Smooth muscle cell (in vitro differentiated cells): Measurements from ENCODE around the gene RABGAP1L. TPM values are rescaled to one million over a fixed set of nuclear protein-coding genes. Genes with fewer than 3 reads are reported as not detected.

ENCODE experiments used
- DNase-seq: peaks from one replicate; lab custom pipeline; 2025; ENCODE audit not compliant: unreplicated experiment; lab: John Stamatoyannopoulos, UW
- H2AFZ ChIP-seq: fragments of 200-600 bp; sonication (generic); 2 replicates; pipeline ENCODE4 v1.6.0; 2016; ENCODE audit warnings: antibody characterized with exemption, low read depth, mild to moderate bottlenecking
- H3F3A ChIP-seq: fragments of 200-600 bp; sonication (generic); 2 replicates; pipeline ENCODE4 v1.6.0; 2017; ENCODE audit warnings: antibody characterized with exemption, low read depth
- H3K27ac ChIP-seq: fragments of 200-600 bp; sonication (generic); 2 replicates; pipeline ENCODE4 v1.5.1; 2016; ENCODE audit warnings: low read depth, mild to moderate bottlenecking
- H3K27me3 ChIP-seq: fragments of 200-600 bp; sonication (generic); 2 replicates; pipeline ENCODE4 v1.6.1; 2016; ENCODE audit warnings: low read depth, mild to moderate bottlenecking
- H3K36me3 ChIP-seq: fragments of 200-600 bp; sonication (generic); 2 replicates; pipeline ENCODE4 v1.5.1; 2016; ENCODE audit warnings: low read depth
- H3K4me1 ChIP-seq: fragments of 200-600 bp; sonication (generic); 2 replicates; pipeline ENCODE4 v1.5.1; 2016; ENCODE audit warnings: low read depth
- H3K4me2 ChIP-seq: fragments of 200-600 bp; sonication (generic); 2 replicates; pipeline ENCODE4 v1.6.0; 2016; ENCODE audit warnings: mild to moderate bottlenecking
- H3K4me3 ChIP-seq: fragments of 200-600 bp; sonication (generic); 2 replicates; pipeline ENCODE4 v1.5.1; 2016; ENCODE audit warnings: mild to moderate bottlenecking
- H3K79me2 ChIP-seq: fragments of 200-600 bp; sonication (generic); 2 replicates; pipeline ENCODE4 v1.6.0; 2016; ENCODE audit warnings: low read depth, mild to moderate bottlenecking
- H3K9ac ChIP-seq: fragments of 200-600 bp; sonication (generic); 2 replicates; pipeline ENCODE4 v1.6.0; 2016; ENCODE audit warnings: low read depth
- H3K9me3 ChIP-seq: fragments of 200-600 bp; sonication (generic); replicated peaks from 2 replicates; pipeline ENCODE4 v1.5.1; 2016; ENCODE audit warnings: low read depth
- H4K20me1 ChIP-seq: fragments of 200-600 bp; sonication (generic); 2 replicates; pipeline ENCODE4 v1.6.0; 2016; ENCODE audit warnings: low read depth
- WGBS: methylation state at CpG from one replicate; pipeline ENCODE4 v1.1.7; 2016; ENCODE audit warnings: low lambda C conversion rate; 5-methylcytosine and 5-hydroxymethylcytosine counted together
- polyA plus RNA-seq: library from polyadenylated mRNA; unstranded; fragments of >200 nt; fragmentation: Nextera tagmentation; extraction: Ambion mirVana; gene quantifications from 2 replicates; pipeline ENCODE4 v1.2.1, GENCODE V29; 2016
- total RNA-seq: library from RNA; depleted of rRNA; stranded (reverse); fragments of >200 nt; gene quantifications from 2 replicates; pipeline ENCODE4 v1.2.3, GENCODE V29; 2014
- TF ChIP-seq, protein P1 (sequence below): fragments of 200-600 bp; sonication (generic); IDR thresholded peaks from 2 replicates; pipeline ENCODE4 v1.5.1; 2017; ENCODE audit warnings: borderline replicate concordance, mild to moderate bottlenecking, antibody characterized with exemption; ENCODE audit not compliant: insufficient read depth, poor library complexity, severe bottlenecking

The RABGAP1L gene
- total and polyA plus RNA-seq, 2 experiments from 2014 or later: 4.8 to 24.7 TPM

DNA sequence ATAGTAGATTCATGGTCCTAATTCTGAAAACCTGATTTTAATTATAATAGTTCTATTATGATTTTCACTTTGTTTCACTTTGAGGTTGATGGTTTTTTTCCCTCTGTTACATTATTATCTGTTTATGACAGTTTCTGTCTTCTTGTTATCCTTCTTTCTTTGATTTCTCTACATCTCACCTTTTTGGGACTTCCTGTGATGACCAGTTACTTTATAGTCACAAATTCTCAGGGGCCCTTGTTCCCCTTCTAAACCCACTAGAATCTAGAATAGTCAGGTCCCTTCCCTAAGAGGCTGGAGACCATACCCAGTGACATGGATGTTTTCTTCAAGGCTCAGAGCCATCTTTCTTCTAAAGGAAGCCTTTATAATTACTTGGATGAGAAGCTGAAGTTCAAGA, 526.9 kb downstream of the RABGAP1L start:
- TF ChIP-seq, protein P1, sequence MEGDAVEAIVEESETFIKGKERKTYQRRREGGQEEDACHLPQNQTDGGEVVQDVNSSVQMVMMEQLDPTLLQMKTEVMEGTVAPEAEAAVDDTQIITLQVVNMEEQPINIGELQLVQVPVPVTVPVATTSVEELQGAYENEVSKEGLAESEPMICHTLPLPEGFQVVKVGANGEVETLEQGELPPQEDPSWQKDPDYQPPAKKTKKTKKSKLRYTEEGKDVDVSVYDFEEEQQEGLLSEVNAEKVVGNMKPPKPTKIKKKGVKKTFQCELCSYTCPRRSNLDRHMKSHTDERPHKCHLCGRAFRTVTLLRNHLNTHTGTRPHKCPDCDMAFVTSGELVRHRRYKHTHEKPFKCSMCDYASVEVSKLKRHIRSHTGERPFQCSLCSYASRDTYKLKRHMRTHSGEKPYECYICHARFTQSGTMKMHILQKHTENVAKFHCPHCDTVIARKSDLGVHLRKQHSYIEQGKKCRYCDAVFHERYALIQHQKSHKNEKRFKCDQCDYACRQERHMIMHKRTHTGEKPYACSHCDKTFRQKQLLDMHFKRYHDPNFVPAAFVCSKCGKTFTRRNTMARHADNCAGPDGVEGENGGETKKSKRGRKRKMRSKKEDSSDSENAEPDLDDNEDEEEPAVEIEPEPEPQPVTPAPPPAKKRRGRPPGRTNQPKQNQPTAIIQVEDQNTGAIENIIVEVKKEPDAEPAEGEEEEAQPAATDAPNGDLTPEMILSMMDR: no peak
- H3K79me2 ChIP-seq: no peaks in the 10 kb centered on the region
- H3F3A ChIP-seq: no peaks in the 10 kb centered on the region
- H3K27ac ChIP-seq: no peak overlapping the region
- no peak for DNase-seq
- H3K27me3 ChIP-seq: no peaks in the 10 kb centered on the region
- H3K4me3 ChIP-seq: no peak overlapping the region
- no peak overlapping the region for H2AFZ ChIP-seq
- H3K4me2 ChIP-seq: no peak overlapping the region
- no peaks in the 10 kb centered on the region for H3K4me1 ChIP-seq
- no peaks in the 10 kb centered on the region for H3K9me3 ChIP-seq
- no peak overlapping the region for H3K9ac ChIP-seq
- H3K36me3 ChIP-seq: no peaks in the 10 kb centered on the region
- H4K20me1 ChIP-seq: no peaks in the 10 kb centered on the region

DNA sequence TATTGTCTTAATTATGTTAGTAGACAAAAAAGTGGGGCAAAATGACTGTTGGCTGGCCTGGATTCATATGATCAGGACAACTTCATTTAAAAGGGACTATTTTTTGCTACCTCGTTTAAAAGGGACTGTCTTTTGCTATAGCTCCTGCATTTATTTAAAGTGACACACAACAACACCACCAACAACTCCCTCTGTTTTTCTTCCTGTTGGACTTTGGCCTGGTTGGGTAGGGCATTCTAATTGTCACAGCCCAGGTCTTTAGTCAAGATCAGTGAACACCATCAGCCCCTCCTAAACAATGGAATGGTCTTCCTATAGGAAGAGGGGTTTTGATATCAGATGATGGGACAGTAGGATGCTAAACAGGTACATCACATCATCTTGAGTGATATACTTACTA, 530.2 kb downstream of the RABGAP1L start:
- Histone ChIP-seq H3K27me3 (no peaks in the 10 kb centered on the region), H4K20me1 (no peaks in the 10 kb centered on the region), H3K9me3 (no peaks in the 10 kb centered on the region), H3K27ac (no peak overlapping the region), H3K79me2 (no peaks in the 10 kb centered on the region), H3K4me1 (peaks cover 3% of the 10 kb centered on the region), H3K4me3 (no peak overlapping the region), H2AFZ (no peak overlapping the region), H3K36me3 (no peaks in the 10 kb centered on the region), H3F3A (no peaks in the 10 kb centered on the region), H3K4me2 (no peak overlapping the region), H3K9ac (no peak overlapping the region)
- 72% methylated on average over 1 of the region's 1 CpG for WGBS
- no peak for DNase-seq
- TF ChIP-seq, protein P1: no peak

DNA sequence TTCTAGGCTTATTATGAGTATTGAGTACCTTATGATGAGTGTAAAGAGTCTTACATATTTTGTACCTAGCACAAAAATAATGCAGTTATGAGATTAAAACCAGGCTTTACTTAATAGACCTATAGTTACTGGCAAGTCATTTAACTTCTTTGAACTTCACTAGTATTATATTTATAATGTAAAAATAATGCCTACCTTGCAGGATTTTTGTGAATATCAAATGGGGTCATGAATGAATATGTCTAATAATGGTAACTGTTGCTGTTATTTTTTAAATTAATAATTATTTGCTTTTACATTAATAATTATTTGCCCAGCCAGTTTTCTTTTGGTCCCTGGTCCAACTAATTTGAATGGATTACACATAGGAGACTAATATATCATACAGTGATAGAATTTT, 530.9 kb downstream of the RABGAP1L start:
- no peak overlapping the region for H3K4me2 ChIP-seq
- H3K36me3 ChIP-seq: no peaks in the 10 kb centered on the region
- H3K27ac ChIP-seq: no peak overlapping the region
- no peak overlapping the region for H3K9ac ChIP-seq
- no peaks in the 10 kb centered on the region for H4K20me1 ChIP-seq
- no peak overlapping the region for H2AFZ ChIP-seq
- H3K9me3 ChIP-seq: no peaks in the 10 kb centered on the region
- H3K27me3 ChIP-seq: no peaks in the 10 kb centered on the region
- no peak overlapping the region for H3K4me3 ChIP-seq
- no peak for DNase-seq
- H3K79me2 ChIP-seq: no peaks in the 10 kb centered on the region
- TF ChIP-seq, protein P1: no peak
- H3F3A ChIP-seq: no peaks in the 10 kb centered on the region
- H3K4me1 ChIP-seq: peaks cover 3% of the 10 kb centered on the region

DNA sequence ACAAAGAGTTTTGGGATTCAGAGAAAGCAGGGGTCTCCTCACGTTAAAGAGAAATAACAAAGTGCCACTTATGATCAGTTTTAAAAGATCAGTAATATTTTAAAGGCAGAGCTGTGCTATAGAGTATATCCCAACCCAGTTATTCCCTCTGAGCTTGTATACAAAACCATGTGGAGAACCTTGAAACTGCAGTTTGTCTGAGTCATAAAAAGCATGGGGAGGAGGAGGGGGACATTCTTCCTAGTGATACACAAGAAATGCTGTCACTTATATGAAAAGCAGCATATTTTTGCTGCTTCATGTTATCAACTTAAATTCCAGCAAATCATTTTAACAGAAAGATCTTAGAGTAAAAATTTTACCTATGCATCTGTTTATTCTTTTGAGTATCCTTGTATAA, 533.0 kb downstream of the RABGAP1L start:
- H3K4me1 ChIP-seq: peaks cover 3% of the 10 kb centered on the region
- no peaks in the 10 kb centered on the region for H3K36me3 ChIP-seq
- no peak overlapping the region for H3K4me2 ChIP-seq
- H3K4me3 ChIP-seq: no peak overlapping the region
- no peaks in the 10 kb centered on the region for H3K79me2 ChIP-seq
- no peak overlapping the region for H2AFZ ChIP-seq
- no peak overlapping the region for H3K9ac ChIP-seq
- H4K20me1 ChIP-seq: no peaks in the 10 kb centered on the region
- H3K27ac ChIP-seq: no peak overlapping the region
- no peaks in the 10 kb centered on the region for H3K9me3 ChIP-seq
- DNase-seq: no peak
- WGBS: 68% methylated on average over 1 of the region's 1 CpG
- no peaks in the 10 kb centered on the region for H3F3A ChIP-seq
- no peaks in the 10 kb centered on the region for H3K27me3 ChIP-seq
- TF ChIP-seq, protein P1: no peak
